GM10266 (cell line): Measurements from ENCODE around the gene NVL.

Experiments used
- DNase-seq: peaks from one replicate; pipeline ENCODE4 v3.0.0; 2012; ENCODE audit errors: extremely low spot score
- TF ChIP-seq, protein P1 (sequence below): IDR thresholded peaks from 2 replicates; pipeline ENCODE4 v1.5.1; 2012; ENCODE audit warnings: mild to moderate bottlenecking, low read depth; ENCODE audit not compliant: control insufficient read depth, insufficient read depth; ENCODE audit errors: missing control alignments

Gene NVL

DNA sequence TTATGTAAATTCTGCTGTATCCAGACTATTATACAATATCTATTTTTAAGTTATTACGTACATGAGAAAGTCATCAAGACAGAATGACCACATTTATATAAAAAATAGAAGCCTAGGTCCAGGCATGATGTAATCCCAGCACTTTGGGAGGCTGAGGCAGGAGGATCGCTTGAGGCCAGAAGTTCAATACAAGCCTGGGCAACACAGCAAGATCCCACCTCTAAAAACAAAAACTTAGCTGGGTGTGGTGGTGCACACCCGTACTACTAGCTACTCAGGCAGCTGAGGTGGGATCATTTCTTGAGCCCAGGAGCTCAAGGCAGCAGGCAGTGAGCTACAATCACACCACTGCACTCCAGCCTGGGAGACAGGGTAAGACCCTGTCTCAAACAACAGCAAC, 58.9 kb downstream of the NVL start:
- no peak for DNase-seq
- TF ChIP-seq, protein P1, sequence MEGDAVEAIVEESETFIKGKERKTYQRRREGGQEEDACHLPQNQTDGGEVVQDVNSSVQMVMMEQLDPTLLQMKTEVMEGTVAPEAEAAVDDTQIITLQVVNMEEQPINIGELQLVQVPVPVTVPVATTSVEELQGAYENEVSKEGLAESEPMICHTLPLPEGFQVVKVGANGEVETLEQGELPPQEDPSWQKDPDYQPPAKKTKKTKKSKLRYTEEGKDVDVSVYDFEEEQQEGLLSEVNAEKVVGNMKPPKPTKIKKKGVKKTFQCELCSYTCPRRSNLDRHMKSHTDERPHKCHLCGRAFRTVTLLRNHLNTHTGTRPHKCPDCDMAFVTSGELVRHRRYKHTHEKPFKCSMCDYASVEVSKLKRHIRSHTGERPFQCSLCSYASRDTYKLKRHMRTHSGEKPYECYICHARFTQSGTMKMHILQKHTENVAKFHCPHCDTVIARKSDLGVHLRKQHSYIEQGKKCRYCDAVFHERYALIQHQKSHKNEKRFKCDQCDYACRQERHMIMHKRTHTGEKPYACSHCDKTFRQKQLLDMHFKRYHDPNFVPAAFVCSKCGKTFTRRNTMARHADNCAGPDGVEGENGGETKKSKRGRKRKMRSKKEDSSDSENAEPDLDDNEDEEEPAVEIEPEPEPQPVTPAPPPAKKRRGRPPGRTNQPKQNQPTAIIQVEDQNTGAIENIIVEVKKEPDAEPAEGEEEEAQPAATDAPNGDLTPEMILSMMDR = no peak

DNA sequence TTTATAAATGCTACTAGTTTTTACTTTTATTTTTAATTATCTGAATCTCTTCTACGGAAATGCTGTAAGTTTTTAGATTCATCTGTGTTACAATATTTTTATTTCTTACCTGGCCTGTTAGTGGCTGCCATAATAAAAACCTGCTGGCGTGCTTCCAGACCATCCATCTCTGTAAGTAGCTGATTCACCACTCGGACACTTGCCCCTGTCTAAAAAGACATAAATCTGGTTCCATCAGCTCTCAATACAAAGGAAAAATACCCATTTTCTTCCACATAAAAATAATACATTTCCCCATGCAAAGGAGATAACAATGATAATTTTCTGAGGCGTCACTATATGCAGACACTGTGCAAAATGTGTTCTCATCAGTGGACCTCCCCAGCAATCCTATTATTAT, 62.0 kb downstream of the NVL start:
- TF ChIP-seq, protein P1 = no peak
- DNase-seq = no peak

DNA sequence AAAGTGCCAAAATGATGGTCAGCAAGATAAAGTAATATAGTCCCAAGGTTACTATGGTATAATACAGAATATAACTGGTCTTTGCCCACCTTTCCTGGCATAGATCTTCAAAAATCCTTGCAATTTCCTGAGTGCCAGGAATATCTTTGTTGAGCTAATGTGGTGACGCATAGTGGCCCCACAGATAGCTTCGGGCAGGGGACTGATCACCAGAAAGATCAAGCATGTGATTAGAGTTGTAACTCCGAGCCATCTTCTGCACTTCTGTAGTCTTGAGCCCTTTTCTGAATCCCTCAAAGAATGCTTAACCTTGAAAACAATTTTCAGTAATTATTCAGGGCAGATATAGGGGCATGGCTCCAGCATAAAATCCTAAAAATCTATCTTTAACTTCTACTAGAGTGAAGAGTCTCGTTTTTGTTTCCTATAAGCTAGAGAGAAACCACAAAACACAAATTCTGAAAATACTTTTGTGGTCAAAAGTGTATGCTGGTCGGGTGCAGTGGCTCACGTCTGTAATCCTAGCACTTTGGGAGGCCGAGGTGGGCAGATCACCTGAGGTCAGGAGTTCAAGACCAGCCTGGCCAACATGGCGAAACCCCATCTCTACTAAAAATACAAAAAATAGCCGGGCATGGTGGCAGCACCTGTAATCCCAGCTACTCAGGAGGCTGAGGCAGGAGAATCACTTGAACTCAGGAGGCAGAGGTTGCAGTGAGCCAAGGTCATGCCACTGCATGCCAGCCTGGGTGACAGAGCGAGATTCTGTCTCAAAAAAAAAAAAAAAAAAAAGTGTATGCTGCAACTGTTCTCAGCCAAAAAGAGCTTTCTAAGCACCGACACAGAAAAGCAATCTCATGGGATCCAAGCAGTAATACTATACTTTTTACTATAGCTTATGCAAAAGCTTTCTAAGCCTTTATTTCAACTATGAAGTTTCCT, 62.8 kb downstream of the NVL start:
- TF ChIP-seq, protein P1 = no peak
- no peak for DNase-seq

DNA sequence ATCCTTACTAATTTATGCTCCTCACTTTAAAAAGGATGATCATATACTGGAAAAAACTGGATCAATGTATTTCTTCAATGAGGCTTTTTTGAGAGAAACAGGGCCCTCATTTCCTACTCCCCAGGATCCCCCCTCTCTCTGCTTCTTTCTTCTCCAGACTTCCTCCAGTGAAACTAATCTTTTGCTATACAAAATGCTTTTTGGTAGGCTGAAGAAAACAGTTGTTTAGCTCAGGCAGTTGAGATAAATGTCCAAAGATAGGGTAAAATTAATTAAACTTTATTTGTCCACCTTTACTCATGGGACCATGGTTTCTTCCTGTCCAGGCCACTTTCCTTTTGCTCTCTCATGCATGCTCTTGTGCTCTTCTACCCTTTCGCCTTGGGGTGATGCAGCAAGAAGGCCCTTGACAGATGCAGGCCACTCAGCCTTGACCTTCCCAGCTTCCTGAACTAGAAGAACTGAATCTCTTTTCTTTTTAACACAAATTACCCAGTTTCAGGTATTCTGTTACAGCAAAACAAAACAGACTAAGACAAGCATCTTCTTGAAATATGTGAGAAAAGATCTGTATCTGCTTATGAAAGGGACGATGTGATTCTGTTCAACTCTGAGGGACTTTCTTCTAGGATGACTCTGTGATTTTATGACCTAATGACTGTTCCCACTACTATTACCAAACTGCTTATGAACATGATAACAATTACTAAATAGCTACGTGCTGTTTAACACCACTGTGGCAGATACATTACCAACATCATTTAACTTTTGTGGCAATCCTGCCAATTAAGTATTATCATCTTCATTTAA, 63.7 kb downstream of the NVL start:
- TF ChIP-seq, protein P1 = no peak
- peak; percentile 21 for DNase-seq

DNA sequence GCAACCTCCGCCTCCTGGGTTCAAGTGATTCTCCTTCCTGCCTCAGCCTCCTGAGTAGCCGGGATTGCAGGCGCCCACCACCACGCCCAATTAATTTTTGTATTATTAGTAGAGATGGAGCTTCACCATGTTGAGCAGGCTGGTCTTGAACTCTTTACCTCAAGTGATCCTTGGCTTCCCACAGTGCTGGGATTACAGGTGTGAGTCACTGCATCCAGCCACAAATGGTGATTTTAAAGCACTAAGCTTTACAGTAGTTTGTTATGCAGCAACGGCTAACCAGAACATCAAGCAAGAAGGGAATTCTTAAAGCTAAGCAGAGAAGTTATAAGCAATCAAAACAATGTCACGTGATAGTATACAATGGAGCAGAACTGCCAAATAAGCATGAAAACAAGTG, 65.7 kb downstream of the NVL start:
- TF ChIP-seq, protein P1 = no peak
- no peak for DNase-seq

DNA sequence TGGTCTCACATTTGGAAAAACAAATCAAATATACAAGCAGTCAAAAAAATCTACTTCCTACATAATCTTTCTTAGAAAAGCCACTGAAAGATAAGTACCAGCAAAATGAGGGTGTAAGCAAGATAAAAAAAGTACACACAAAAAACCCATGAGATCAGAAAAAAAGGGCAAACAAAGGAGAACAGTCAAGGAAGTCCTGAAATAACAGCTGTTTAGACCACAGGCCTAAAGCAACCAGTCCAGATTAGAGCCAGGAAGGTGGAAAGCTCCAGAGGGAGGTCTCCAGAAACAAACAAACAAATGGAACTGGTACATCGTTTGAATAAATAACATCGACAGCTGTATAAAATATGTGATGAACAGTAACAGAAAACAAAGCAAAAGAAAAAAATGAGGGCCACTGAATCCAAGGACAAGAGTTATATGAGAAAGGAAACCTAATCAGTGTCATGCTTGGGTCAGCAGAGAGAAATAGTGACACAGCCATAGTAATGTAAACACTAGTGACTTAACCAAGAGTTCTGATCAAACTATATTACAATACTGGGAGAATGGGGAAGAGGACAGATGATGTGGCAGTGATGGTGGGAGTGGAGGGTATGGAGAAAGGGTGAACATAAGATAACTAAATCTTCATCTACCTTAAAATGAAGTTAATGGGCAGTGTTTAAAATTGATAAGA, 67.5 kb downstream of the NVL start:
- no peak for DNase-seq
- TF ChIP-seq, protein P1 = no peak

DNA sequence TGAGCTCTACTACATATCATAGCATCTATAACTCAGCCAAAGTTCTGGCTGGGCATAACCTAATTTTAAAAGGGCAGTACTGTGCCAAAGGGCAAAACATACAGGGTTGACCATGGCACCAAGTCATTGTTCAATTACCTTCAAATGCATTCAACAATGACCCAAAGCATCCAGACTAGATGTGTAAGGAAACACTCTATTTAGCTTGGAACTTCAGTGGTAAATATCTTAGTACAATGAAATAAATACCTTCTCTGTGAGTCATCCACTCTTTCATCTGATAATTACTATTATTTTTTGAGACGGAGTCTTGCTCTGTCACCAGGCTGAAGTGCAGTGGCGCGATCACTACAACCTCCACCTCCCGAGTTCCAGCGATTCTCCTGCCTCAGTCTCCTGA, 70.0 kb downstream of the NVL start:
- TF ChIP-seq, protein P1 = no peak
- DNase-seq = no peak
